Calu3 (cell line): ENCODE results near the gene LRRC58. TPM values are rescaled to one million over a fixed set of nuclear protein-coding genes. Genes with fewer than 3 reads are reported as not detected.
"Not testable (repeated sequence)": the region's sequence is repeated elsewhere in the genome, so short reads cannot be mapped to it uniquely, and the experiment has no call there.

ENCODE experiments used
- BruUV-seq: library from RNA; stranded (reverse); fragments of 400-500 nt; replicated peaks from 2 replicates; lab custom pipeline; 2021; lab: Mats Ljungman, UMichigan
- CTCF ChIA-PET: fragments of 300-600 bp; sonication (Branson Sonifier 250); formaldehyde crosslinking; loops from one replicate; lab custom pipeline; 2022; ENCODE audit warnings: antibody characterized with exemption; lab: Charles Lee
- DNase-seq: peaks from one replicate; pipeline ENCODE4 v3.0.0; 2022
- H3K27ac Mint-ChIP-seq: one replicate; pipeline ENCODE4 v1.8.0; 2022; ENCODE audit warnings: mixed read lengths; ENCODE audit not compliant: unreplicated experiment
- H3K27me3 Mint-ChIP-seq: one replicate; pipeline ENCODE4 v1.8.0; 2022; ENCODE audit warnings: mixed read lengths; ENCODE audit not compliant: unreplicated experiment
- H3K36me3 Mint-ChIP-seq: one replicate; pipeline ENCODE4 v1.8.0; 2022; ENCODE audit warnings: mild to moderate bottlenecking, moderate library complexity, mixed read lengths; ENCODE audit not compliant: insufficient read depth, unreplicated experiment
- H3K4me1 Mint-ChIP-seq: one replicate; pipeline ENCODE4 v1.8.0; 2022; ENCODE audit warnings: mild to moderate bottlenecking, low read depth, mixed read lengths; ENCODE audit not compliant: unreplicated experiment
- H3K4me3 Mint-ChIP-seq: one replicate; pipeline ENCODE4 v1.8.0; 2022; ENCODE audit warnings: mild to moderate bottlenecking, low read depth, moderate library complexity, mixed read lengths; ENCODE audit not compliant: unreplicated experiment
- H3K9me3 Mint-ChIP-seq: one replicate; pipeline ENCODE4 v1.8.0; 2022; ENCODE audit warnings: low read depth, mixed read lengths; ENCODE audit not compliant: unreplicated experiment
- intact Hi-C: fragments of 100-400 bp; cut with micrococcal nuclease; formaldehyde crosslinking; loops from one replicate; pipeline ENCODE4 v1.10.0; 2022; ENCODE audit not compliant: unreplicated experiment
- total RNA-seq: library from RNA; stranded (reverse); gene quantifications from 2 replicates; pipeline ENCODE4 v1.2.3, GENCODE V29; 2022
- TF ChIP-seq, protein P1 (sequence below): fragments of 200-600 bp; IDR thresholded peaks from one replicate; pipeline ENCODE4 v1.8.0; 2022; ENCODE audit warnings: antibody characterized with exemption; ENCODE audit not compliant: unreplicated experiment

LRRC58 gene
- total RNA-seq, 1 experiment from 2014 or later: 20.8 TPM

- no peaks in the 10 kb centered on the region for H3K36me3 Mint-ChIP-seq
- no peak overlapping the region for H3K27ac Mint-ChIP-seq
- intact Hi-C loops: no loop called here
- no peaks in the 10 kb centered on the region for H3K27me3 Mint-ChIP-seq
- H3K9me3 Mint-ChIP-seq: no peaks in the 10 kb centered on the region
- no peak overlapping the region for H3K4me3 Mint-ChIP-seq
- CTCF ChIA-PET: no interaction called here
- TF ChIP-seq, protein P1, sequence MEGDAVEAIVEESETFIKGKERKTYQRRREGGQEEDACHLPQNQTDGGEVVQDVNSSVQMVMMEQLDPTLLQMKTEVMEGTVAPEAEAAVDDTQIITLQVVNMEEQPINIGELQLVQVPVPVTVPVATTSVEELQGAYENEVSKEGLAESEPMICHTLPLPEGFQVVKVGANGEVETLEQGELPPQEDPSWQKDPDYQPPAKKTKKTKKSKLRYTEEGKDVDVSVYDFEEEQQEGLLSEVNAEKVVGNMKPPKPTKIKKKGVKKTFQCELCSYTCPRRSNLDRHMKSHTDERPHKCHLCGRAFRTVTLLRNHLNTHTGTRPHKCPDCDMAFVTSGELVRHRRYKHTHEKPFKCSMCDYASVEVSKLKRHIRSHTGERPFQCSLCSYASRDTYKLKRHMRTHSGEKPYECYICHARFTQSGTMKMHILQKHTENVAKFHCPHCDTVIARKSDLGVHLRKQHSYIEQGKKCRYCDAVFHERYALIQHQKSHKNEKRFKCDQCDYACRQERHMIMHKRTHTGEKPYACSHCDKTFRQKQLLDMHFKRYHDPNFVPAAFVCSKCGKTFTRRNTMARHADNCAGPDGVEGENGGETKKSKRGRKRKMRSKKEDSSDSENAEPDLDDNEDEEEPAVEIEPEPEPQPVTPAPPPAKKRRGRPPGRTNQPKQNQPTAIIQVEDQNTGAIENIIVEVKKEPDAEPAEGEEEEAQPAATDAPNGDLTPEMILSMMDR: no peak
- H3K4me1 Mint-ChIP-seq: no peaks in the 10 kb centered on the region
- no peak for DNase-seq
- BruUV-seq: no TSS peak
Measured at GRCh38 chr3:120331076-120331475, 18.1 kb downstream of the LRRC58 start.

DNA sequence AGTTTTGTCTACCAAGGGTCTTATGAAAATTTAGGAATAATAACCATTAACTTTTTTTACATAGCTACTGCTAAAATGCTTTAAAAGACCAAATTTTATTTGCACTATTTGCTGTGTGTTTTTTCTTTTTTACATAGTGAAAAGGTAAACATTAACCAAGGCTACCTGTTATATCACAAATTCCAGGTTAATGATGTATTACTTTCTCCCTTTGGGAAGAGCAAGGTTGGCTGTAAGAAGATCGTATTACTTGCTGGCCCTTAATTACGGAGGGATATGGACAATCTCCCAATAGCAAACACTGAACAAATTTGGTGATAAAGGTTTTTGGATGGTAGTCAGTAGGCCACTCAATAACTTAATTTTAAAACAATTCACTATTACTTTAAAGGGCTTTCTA, 22.4 kb downstream of the LRRC58 start:
- CTCF ChIA-PET: no interaction called here
- Mint-ChIP-seq H3K9me3 (no peaks in the 10 kb centered on the region), H3K27ac (no peak overlapping the region), H3K4me1 (no peaks in the 10 kb centered on the region), H3K4me3 (no peak overlapping the region), H3K27me3 (no peaks in the 10 kb centered on the region), H3K36me3 (no peaks in the 10 kb centered on the region)
- no peak for DNase-seq
- intact Hi-C loops: no loop called here
- TF ChIP-seq, protein P1: no peak
- no TSS peak for BruUV-seq

GRCh38 chr3:120324190-120324589, 25.0 kb downstream of the LRRC58 start:
- CTCF ChIA-PET: no interaction called here
- Mint-ChIP-seq H3K4me1 (no peaks in the 10 kb centered on the region), H3K27ac (no peak overlapping the region), H3K27me3 (no peaks in the 10 kb centered on the region), H3K4me3 (no peak overlapping the region), H3K36me3 (no peaks in the 10 kb centered on the region), H3K9me3 (no peaks in the 10 kb centered on the region)
- intact Hi-C loops: no loop called here
- TF ChIP-seq, protein P1: no peak
- no TSS peak for BruUV-seq
- DNase-seq: no peak

- BruUV-seq, H3K9me3 Mint-ChIP-seq, H3K4me3 Mint-ChIP-seq, H3K27ac Mint-ChIP-seq, intact Hi-C loops, H3K36me3 Mint-ChIP-seq, CTCF ChIA-PET, H3K4me1 Mint-ChIP-seq, DNase-seq, H3K27me3 Mint-ChIP-seq: not testable (repeated sequence)
Measured at GRCh38 chr3:120323761-120324160, 25.4 kb downstream of the LRRC58 start.

DNA sequence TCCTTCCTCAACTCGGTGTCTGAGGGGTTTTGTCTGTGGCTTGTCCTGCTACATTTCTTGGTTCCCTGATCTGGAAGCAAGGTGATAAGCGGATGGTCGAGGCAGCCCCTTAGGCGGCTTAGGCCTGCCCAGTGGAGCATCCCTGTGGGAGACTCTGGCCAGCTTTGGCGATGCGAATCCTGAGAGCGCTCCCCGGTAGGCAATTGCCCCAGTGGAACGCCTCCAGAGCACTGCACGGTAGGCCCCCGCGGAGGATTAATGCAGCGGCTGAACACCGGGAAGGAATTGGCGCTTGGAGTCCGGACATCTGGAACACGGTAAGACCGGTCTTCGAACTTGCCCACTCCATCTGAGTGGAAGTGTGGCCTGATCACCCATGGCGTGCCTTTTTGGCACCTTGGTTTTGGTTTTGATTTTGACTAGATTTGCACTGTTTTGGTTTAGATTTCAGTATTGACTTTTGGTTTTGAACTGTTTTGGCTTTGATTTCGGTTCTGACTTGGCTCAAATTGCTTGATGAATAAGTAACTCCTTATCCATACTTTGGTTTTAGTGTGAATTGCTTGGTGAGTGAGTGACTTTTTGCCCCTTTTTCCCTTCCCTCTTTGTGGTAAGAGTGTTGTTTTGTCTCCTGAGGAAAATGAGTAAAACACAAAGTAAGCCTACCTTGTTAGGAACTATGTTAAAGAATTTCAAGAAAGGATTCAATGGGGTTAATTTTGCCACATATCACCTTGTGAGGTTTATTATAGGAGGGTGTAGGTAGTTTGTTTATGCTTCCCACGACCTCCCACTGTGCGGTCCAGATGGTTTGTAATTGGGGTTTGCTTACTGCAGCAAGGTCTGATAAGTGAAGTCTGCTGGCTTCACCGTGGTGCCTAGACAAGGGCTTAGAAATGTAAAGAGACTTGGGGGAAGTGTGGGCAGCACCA, 37.0 kb downstream of the LRRC58 start:
- BruUV-seq: no TSS peak
- DNase-seq: no peak
- Mint-ChIP-seq H3K4me3 (no peak overlapping the region), H3K36me3 (no peaks in the 10 kb centered on the region), H3K27me3 (no peaks in the 10 kb centered on the region), H3K4me1 (no peaks in the 10 kb centered on the region), H3K27ac (no peak overlapping the region), H3K9me3 (no peaks in the 10 kb centered on the region)
- TF ChIP-seq, protein P1: no peak
- intact Hi-C loops: no loop called here
- CTCF ChIA-PET: no interaction called here
